Keratinocyte (primary cell): ENCODE results near the gene BTG3. TPM values are rescaled to one million over a fixed set of nuclear protein-coding genes. Genes with fewer than 3 reads are reported as not detected.

Experiments used
- DNase-seq: peaks from one replicate; pipeline ENCODE4 v3.0.0-alpha.2; 2011; ENCODE audit warnings: low read depth, missing footprints, low spot score
- FAIRE-seq: peaks from 2 replicates; lab custom pipeline; 2011; peaks lifted over from hg19 to GRCh38; lab: Jason Lieb, UNC
- H2AFZ ChIP-seq: 2 replicates; pipeline ENCODE4 v1.6.0; 2012; ENCODE audit warnings: low read length, control low read depth, inconsistent platforms; ENCODE audit not compliant: control insufficient read depth
- H3K27ac ChIP-seq: 2 replicates; pipeline ENCODE4 v1.5.1; 2011; ENCODE audit warnings: low read length; ENCODE audit not compliant: control insufficient read depth, insufficient read depth
- H3K27me3 ChIP-seq: 3 replicates; pipeline ENCODE4 v1.6.0; 2011; ENCODE audit warnings: low read length; ENCODE audit not compliant: control insufficient read depth, insufficient read depth; ENCODE audit errors: extremely low read depth
- H3K36me3 ChIP-seq, 2 experiments: 2 replicates in 1 of 2; 3 replicates in 1 of 2; pipeline ENCODE4 v1.5.1; 2011; ENCODE audit warnings: low read length in 2 of 2, mild to moderate bottlenecking in 1 of 2; ENCODE audit not compliant: control insufficient read depth in 2 of 2, insufficient read depth in 2 of 2; ENCODE audit errors: extremely low read depth in 1 of 2
- H3K4me1 ChIP-seq: 3 replicates; pipeline ENCODE4 v1.5.1; 2011; ENCODE audit warnings: low read length; ENCODE audit not compliant: control insufficient read depth, insufficient read depth; ENCODE audit errors: extremely low read depth
- H3K4me2 ChIP-seq: 3 replicates; pipeline ENCODE4 v1.6.0; 2011; ENCODE audit warnings: low read depth, low read length; ENCODE audit not compliant: control insufficient read depth, insufficient read depth; ENCODE audit errors: extremely low read depth
- H3K4me3 ChIP-seq, 3 experiments: fragments of 200-600 bp in 1 of 3; sonication (generic) in 1 of 3; 2 replicates in 2 of 3; 3 replicates in 1 of 3; pipeline ENCODE4 v1.5.1; 2011 to 2016; ENCODE audit warnings: low read length in 3 of 3, mild to moderate bottlenecking in 3 of 3, control low read depth in 2 of 3, inconsistent platforms in 1 of 3, low read depth in 1 of 3, mixed read lengths in 1 of 3, mixed run types in 1 of 3, moderate library complexity in 1 of 3; ENCODE audit not compliant: control insufficient read depth in 2 of 3, insufficient read depth in 2 of 3; ENCODE audit errors: extremely low read depth in 1 of 3
- H3K79me2 ChIP-seq: 2 replicates; pipeline ENCODE4 v1.6.0; 2012; ENCODE audit warnings: low read length; ENCODE audit not compliant: control insufficient read depth, insufficient read depth
- H3K9ac ChIP-seq: 3 replicates; pipeline ENCODE4 v1.6.0; 2011; ENCODE audit warnings: low read length; ENCODE audit not compliant: control insufficient read depth, insufficient read depth; ENCODE audit errors: extremely low read depth
- H3K9me1 ChIP-seq: 3 replicates; pipeline ENCODE4 v1.6.0; 2011; ENCODE audit warnings: low read length; ENCODE audit not compliant: control insufficient read depth, insufficient read depth; ENCODE audit errors: extremely low read depth
- H3K9me3 ChIP-seq: 2 replicates; pipeline ENCODE4 v1.5.1; 2012; ENCODE audit warnings: low read depth, low read length; ENCODE audit not compliant: control insufficient read depth
- H4K20me1 ChIP-seq: 3 replicates; pipeline ENCODE4 v1.6.0; 2011; ENCODE audit warnings: low read length; ENCODE audit not compliant: control insufficient read depth, insufficient read depth; ENCODE audit errors: extremely low read depth
- EZH2 ChIP-seq: IDR thresholded peaks from one replicate; pipeline ENCODE4 v1.6.1; 2012; ENCODE audit warnings: inconsistent platforms, mild to moderate bottlenecking, low read length, moderate library complexity
- dilution Hi-C: fragments of 300-500 bp; cut with MboI; formaldehyde crosslinking; loops from one replicate; pipeline ENCODE4 v1.7.0; 2020; ENCODE audit warnings: low sequenced_read_pairs; ENCODE audit not compliant: extremely low pct_ligation_motif_present
- polyA plus RNA-seq, 5 experiments: library from polyadenylated mRNA; depleted of rRNA in 3 of 5; stranded (reverse) in 3 of 5; stranded (forward) in 1 of 5; unstranded in 1 of 5; fragments of >200 nt; gene quantifications; 1 replicate in 1 of 5; 2 replicates in 3 of 5; 3 replicates in 1 of 5; pipeline versions ENCODE4 v1.2.1 to v1.2.3, GENCODE V29; 2011 to 2012; ENCODE audit warnings: missing spikeins in 2 of 5, low read depth in 1 of 5, low replicate concordance in 1 of 5
- TF ChIP-seq, protein P1 (sequence below), 3 experiments: IDR thresholded peaks in 1 of 3; conservative IDR thresholded peaks in 1 of 3; optimal IDR thresholded peaks in 1 of 3; 2 replicates in 2 of 3; 3 replicates in 1 of 3; pipeline versions ENCODE3 to v1.5.1; 2011; ENCODE audit warnings: low read length in 3 of 3, mild to moderate bottlenecking in 3 of 3, moderate library complexity in 2 of 3, control low read depth in 1 of 3, inconsistent platforms in 1 of 3; ENCODE audit not compliant: insufficient read depth in 2 of 3; ENCODE audit errors: extremely low read depth in 1 of 3

Gene BTG3
- polyA plus RNA-seq, 1 donor (not counting 4 experiments of a cell fraction or from before 2014, with no cell fraction given): 51.2 TPM

DNA sequence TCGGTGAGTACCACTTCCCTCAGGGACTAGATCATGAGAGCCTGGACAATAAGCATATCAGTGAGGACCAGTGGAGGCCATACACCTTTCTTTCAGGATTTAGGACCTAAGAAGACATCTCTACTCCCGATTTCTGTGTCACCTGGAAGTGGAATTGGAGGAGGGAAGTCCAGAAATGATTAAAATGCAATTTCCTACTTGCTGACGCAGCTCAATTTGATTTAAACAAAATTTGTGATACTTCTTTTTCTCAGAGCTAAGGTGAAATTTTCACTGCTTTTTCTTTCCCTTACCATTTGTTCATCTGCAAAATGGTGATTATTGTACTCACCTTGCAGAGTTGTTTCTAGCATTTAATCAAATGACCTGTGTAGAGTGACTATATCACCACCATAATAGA lies 38.8 kb upstream of the BTG3 start:
- Histone ChIP-seq H3K27ac (no peak overlapping the region), H4K20me1 (no peaks in the 10 kb centered on the region), H3K9me1 (no peaks in the 10 kb centered on the region), H3K4me3 (no peak overlapping the region), H3K9me3 (peaks cover 2% of the 10 kb centered on the region), H3K27me3 (no peaks in the 10 kb centered on the region), H3K4me1 (no peaks in the 10 kb centered on the region), H3K9ac (no peak overlapping the region), H3K36me3 (no peaks in the 10 kb centered on the region), H3K79me2 (no peaks in the 10 kb centered on the region), H2AFZ (no peak overlapping the region), H3K4me2 (no peak overlapping the region)
- DNase-seq: no peak
- no peak for FAIRE-seq
- TF ChIP-seq EZH2: no peak
- TF ChIP-seq, protein P1, sequence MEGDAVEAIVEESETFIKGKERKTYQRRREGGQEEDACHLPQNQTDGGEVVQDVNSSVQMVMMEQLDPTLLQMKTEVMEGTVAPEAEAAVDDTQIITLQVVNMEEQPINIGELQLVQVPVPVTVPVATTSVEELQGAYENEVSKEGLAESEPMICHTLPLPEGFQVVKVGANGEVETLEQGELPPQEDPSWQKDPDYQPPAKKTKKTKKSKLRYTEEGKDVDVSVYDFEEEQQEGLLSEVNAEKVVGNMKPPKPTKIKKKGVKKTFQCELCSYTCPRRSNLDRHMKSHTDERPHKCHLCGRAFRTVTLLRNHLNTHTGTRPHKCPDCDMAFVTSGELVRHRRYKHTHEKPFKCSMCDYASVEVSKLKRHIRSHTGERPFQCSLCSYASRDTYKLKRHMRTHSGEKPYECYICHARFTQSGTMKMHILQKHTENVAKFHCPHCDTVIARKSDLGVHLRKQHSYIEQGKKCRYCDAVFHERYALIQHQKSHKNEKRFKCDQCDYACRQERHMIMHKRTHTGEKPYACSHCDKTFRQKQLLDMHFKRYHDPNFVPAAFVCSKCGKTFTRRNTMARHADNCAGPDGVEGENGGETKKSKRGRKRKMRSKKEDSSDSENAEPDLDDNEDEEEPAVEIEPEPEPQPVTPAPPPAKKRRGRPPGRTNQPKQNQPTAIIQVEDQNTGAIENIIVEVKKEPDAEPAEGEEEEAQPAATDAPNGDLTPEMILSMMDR (optimal IDR thresholded peaks at IDR 0.05 in 1 of 3, IDR thresholded peaks at IDR 0.05 in 1 of 3, conservative IDR thresholded peaks at IDR 0.05 in 1 of 3; ENCODE audit: extremely low read depth in 1 of 3, insufficient read depth in 2 of 3, low read length in 3 of 3): no peak
- dilution Hi-C loops: no loop called here

DNA sequence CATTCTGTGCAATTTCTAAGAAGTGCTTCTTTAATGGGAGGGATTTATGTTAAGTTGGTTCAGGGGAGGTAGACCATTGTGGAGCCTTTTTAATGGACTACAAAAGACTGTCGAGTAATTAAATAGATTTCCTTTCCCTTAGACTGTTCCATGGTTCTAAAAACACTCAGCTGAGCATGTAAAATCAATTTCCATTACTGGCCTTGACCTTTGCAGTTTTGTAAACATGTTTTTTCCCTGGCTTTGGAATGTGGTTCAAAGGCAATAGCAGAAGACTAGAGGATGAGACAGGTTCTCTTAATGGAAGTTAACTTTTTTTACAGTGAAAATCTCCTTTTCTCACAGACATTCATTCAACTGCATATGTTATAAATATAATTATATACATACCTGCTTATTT lies 37.6 kb upstream of the BTG3 start:
- Histone ChIP-seq H3K27me3 (no peaks in the 10 kb centered on the region), H3K4me3 (no peak overlapping the region), H3K9ac (no peak overlapping the region), H3K9me3 (peaks cover 2% of the 10 kb centered on the region), H3K9me1 (no peaks in the 10 kb centered on the region), H3K4me2 (no peak overlapping the region), H4K20me1 (no peaks in the 10 kb centered on the region), H2AFZ (no peak overlapping the region), H3K36me3 (no peaks in the 10 kb centered on the region), H3K79me2 (no peaks in the 10 kb centered on the region), H3K27ac (no peak overlapping the region), H3K4me1 (no peaks in the 10 kb centered on the region)
- FAIRE-seq (no peak), DNase-seq (no peak)
- dilution Hi-C loops: no loop called here
- no peak for TF ChIP-seq EZH2
- TF ChIP-seq, protein P1 (optimal IDR thresholded peaks at IDR 0.05 in 1 of 3, IDR thresholded peaks at IDR 0.05 in 1 of 3, conservative IDR thresholded peaks at IDR 0.05 in 1 of 3; ENCODE audit: extremely low read depth in 1 of 3, insufficient read depth in 2 of 3, low read length in 3 of 3): no peak
